CD4-positive, alpha-beta T cell treated with Interleukin-4 for 1 hour (primary cell): ENCODE results near the gene GDF7.

ENCODE experiments used
- DNase-seq, 2 donors: peaks; one replicate each; pipeline ENCODE4 v3.0.0-alpha.2; 2020 to 2022

GDF7 gene

GRCh38 chr2:20629581-20630171, 37.3 kb upstream of the GDF7 start:
- DNase-seq: no peak

DNA sequence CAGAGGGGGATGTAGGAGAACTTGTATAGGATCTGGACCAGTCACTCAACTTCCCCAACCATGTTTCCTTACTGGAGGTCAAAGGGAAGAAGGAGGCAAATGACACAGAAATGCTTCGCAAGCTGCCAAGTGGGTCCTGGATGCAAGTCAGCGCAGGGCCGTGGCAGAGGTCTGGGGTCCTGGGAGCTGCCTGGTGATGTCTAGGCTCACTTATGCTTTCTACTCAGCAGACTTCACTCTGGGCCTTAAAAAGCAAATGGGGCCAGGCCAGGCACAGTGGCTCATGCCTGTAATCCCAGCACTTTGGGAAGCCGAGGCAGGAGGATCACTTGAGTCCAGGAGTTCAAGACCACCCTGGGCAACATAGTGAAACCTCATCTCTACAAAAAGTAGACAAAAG, 36.0 kb upstream of the GDF7 start:
- no peak for DNase-seq

GRCh38 chr2:20631617-20632307, 35.2 kb upstream of the GDF7 start:
- DNase-seq: no peak

- DNase-seq: no peak
These were observed 34.4 kb upstream of the GDF7 start for GRCh38 chr2:20632446-20632990.

DNA sequence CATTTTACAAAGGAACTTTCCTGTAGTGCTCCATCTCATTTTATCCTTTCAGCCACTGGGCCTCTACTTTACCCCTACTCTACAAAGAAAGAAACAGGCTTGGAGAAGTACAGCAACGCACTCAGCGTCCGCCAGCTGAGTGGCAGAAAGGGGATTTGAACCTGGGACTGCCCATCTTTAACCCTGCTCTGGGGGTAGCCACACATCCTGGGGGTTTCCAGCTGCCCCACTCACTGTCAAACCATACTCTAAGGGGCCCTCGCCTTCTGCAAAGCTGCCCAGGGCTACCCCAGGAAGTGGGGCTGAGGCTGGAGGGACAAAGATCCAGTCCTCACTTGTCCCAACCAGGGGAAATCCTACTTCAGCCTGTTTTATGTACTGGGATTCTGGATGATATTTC, 33.9 kb upstream of the GDF7 start:
- no peak for DNase-seq

- no peak for DNase-seq
These were observed 33.0 kb upstream of the GDF7 start for GRCh38 chr2:20633794-20634506.

GRCh38 chr2:20634507-20635112, 32.3 kb upstream of the GDF7 start:
- DNase-seq: no peak

GRCh38 chr2:20635113-20635510, 31.8 kb upstream of the GDF7 start:
- no peak for DNase-seq

DNA sequence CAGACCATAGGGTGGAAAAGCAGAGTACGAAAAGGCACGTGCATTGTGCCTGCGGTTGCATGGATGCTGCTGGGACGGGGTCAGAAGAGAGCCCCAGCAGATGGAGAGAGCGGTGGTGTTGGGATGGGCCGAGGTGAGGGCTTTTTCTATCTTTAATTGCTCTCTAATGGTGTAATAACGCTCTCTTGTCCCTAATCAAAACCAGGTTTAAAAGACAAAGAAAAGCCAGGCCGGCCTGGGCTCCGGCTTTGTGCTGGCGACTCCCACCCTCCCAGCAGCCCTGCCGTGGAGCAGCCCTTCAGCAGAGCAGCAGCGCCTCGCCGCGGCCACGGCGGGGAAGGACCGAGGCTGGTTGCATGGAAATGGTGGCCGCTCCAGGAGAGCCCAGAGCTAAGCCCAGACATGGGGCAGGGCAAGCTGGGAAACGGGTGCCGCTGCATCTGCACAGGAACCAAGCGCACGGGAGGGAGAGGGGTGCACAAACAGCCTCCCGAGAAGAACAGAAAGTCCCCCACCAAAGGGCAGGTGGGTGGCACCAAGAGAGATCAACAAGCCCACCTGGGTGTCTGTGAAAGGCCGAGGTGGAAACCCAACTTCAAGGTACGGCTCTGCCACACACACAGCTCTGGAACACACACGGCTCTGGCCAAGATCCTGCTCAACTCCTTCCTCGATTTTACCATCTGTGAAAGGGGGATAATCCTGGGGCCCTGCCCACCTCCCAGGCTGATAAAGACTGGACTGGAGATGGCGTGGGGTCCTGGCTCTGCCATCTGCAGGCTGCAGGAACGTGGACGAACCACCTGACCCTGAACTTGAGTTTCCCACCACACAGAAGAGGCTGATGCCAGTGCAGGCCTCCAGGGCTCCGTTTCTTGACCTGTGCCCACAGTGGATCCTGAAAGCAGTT, 31.0 kb upstream of the GDF7 start:
- DNase-seq: peak; percentile 16 to 51

GRCh38 chr2:20637147-20637546, 29.8 kb upstream of the GDF7 start:
- no peak for DNase-seq

DNA sequence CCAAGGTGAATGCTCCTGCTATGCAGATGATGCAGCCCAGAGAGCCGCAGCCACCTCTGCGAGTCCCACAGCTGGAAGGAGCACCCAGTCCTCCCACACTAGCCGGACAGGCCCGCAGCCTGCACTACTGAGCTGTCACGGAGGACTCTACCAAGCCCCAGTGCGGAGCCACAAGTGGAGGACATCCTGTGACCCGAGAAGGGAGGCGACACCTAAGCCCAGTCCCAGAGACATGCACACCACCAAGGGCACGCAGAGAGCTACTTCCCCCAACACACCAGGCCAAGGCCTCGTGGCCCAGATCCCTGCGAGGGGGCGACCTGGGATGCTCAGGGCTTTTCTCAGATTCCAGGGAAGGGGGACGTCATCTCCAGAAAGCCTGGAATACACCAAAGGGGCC, 28.9 kb upstream of the GDF7 start:
- DNase-seq: no peak

DNA sequence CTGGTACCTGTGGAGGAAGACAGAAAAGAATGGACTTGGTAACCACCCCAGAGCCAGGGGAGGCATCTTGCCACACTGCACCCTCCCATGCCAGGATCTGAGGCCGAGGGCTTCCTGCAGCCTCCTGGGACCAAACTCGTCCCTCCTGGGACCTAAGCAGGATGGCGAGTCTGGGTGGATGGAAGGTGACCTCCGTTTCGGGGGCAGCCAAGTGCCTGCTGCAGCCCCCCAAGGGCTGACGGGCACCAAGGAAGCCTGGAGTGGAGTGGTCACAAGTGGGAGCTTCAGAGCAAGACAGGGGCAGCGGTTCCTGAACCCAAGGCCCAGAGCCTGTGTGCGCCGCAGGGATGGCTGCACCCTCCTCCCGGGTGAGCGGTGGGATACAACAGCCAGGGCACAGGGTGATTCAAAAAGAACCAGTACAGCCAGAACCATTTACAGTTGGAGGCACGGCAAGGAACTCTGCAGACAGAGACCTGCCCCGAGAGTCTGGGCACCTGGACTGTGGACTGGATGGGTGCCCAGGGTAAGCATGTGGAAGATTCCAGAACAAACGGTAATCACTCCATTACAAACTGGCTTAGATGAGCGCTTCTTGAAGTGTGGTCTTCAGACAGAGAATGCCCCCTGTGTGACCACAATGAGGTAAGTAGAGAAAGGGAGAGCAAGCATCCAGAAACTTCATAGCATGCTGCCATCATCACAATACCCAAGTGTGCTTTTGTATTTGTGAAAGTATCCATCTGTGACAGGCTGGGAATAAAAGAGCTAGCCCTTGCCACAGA, 28.1 kb upstream of the GDF7 start:
- DNase-seq: no peak

- DNase-seq: no peak
These were observed 26.4 kb upstream of the GDF7 start for GRCh38 chr2:20640411-20641122.

GRCh38 chr2:20641123-20641985, 25.6 kb upstream of the GDF7 start:
- DNase-seq: no peak

GRCh38 chr2:20642055-20642971, 24.6 kb upstream of the GDF7 start:
- peak; percentile 69 to 74 for DNase-seq

GRCh38 chr2:20643060-20643459, 23.9 kb upstream of the GDF7 start:
- no peak for DNase-seq

DNA sequence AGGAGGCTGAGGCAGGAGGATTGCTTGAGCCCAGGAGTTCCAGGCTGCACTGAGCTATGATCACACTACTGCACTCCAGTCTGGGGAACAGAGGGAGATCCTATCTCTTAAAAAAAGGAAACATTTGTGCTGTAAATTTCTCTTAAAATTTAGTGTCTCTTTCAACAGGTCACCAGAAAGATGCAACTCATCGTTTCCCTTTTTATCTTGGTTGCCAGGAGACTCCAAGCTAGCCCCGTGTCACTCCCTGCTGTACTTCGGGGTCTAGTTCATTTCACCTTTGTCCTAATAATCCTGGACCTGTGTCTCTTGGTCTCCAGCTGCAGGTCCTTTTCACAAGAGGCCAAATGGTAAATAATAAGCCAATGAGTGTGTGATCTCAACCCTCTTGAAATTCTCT, 23.1 kb upstream of the GDF7 start:
- DNase-seq: no peak

GRCh38 chr2:20645301-20645701, 21.6 kb upstream of the GDF7 start:
- DNase-seq: no peak

- DNase-seq: no peak
These were observed 21.2 kb upstream of the GDF7 start for GRCh38 chr2:20645761-20646160.
